ENCODE data around the gene C1QTNF7. TPM values are rescaled to one million over a fixed set of nuclear protein-coding genes. Genes with fewer than 3 reads are reported as not detected.

C1QTNF7 gene
- total RNA-seq, 1 donor from 2014 or later: not detected

DNA sequence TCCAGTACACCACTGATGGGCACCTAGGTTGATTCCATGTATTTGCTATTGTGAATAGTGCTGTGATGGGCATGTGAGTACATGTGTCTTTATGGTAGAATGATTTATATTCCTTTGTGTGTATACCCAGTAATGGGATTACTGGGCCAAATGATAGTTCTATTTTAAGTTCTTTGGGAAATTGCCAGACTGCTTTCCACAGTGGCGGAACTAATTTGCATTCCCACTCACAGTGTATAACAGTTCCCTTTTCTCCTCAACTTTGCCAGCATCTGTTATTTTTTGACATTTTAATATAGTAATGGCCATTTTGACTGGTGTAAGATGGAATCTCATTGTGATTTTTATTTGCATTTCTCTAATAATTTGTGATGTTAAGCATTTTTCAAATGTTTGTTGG, 67.8 kb downstream of the C1QTNF7 start:
- Mint-ChIP-seq H3K27me3 (ENCODE audit: unreplicated experiment) (no peaks in the 10 kb centered on the region), H3K4me3 (ENCODE audit: unreplicated experiment) (no peak overlapping the region), H3K36me3 (ENCODE audit: unreplicated experiment) (peaks cover 5% of the 10 kb centered on the region), H3K27ac (ENCODE audit: unreplicated experiment) (no peak overlapping the region), H3K9me3 (ENCODE audit: unreplicated experiment) (no peaks in the 10 kb centered on the region), H3K4me1 (ENCODE audit: low read depth, unreplicated experiment) (no peaks in the 10 kb centered on the region)
- TF ChIP-seq, protein P1, sequence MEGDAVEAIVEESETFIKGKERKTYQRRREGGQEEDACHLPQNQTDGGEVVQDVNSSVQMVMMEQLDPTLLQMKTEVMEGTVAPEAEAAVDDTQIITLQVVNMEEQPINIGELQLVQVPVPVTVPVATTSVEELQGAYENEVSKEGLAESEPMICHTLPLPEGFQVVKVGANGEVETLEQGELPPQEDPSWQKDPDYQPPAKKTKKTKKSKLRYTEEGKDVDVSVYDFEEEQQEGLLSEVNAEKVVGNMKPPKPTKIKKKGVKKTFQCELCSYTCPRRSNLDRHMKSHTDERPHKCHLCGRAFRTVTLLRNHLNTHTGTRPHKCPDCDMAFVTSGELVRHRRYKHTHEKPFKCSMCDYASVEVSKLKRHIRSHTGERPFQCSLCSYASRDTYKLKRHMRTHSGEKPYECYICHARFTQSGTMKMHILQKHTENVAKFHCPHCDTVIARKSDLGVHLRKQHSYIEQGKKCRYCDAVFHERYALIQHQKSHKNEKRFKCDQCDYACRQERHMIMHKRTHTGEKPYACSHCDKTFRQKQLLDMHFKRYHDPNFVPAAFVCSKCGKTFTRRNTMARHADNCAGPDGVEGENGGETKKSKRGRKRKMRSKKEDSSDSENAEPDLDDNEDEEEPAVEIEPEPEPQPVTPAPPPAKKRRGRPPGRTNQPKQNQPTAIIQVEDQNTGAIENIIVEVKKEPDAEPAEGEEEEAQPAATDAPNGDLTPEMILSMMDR (IDR thresholded peaks at IDR 0.05; ENCODE audit: partially characterized antibody, unreplicated experiment): no peak
- no peak for DNase-seq

Other genes starting within 250 kb of the C1QTNF7 start
- gene CC2D2A, start 41.8 kb downstream of the C1QTNF7 start, total RNA-seq (ENCODE audit: unreplicated experiment): 13.3 TPM
- gene FBXL5, start 227.3 kb downstream of the C1QTNF7 start, total RNA-seq (ENCODE audit: unreplicated experiment): 62.2 TPM

Data from glutamatergic neuron (in vitro differentiated cells).